ENCODE results near the gene VRK3.
A peak's percentile ranks its signal among the peaks of the same experiment; 100 is the strongest.
"Not testable (repeated sequence)": the region's sequence is repeated elsewhere in the genome, so short reads cannot be mapped to it uniquely, and the experiment has no call there.

VRK3 gene

GRCh38 chr19:50025022-50025793, at the start of gene VRK3:
VRK3 (minus strand) TSS chr19:50025372; CDS start chr19:50016162, 9,210 bp downstream.
- Histone ChIP-seq H3K4me1 (ENCODE audit: insufficient read depth, low read length, severe bottlenecking) (peaks cover 36% of the 10 kb centered on the region), H3K27ac (ENCODE audit: low read depth, low read length, poor library complexity, severe bottlenecking) (peak within 1 kb of the TSS; percentile 15), H4K20me1 (ENCODE audit: insufficient read depth, low read length) (no peaks in the 10 kb centered on the region), H3K79me2 (ENCODE audit: insufficient read depth, low read length) (peaks cover 18% of the 10 kb centered on the region), H3K9me3 (ENCODE audit: low read length) (no peaks in the 10 kb centered on the region), H3K27me3 (ENCODE audit: insufficient read depth, low read length) (no peaks in the 10 kb centered on the region), H2AFZ (ENCODE audit: low read length) (peak within 1 kb of the TSS; percentile 68; the same call in 1 of the 2 replicates), H3K4me2 (ENCODE audit: low read length) (peak within 1 kb of the TSS; percentile 79), H3K36me3 (ENCODE audit: insufficient read depth, low read length) (peaks cover 13% of the 10 kb centered on the region), H3K9me2 (ENCODE audit: low read depth, low read length) (no peaks in the 10 kb centered on the region), H3K9ac (ENCODE audit: low read length) (peak within 1 kb of the TSS; percentile 70), H3F3A (ENCODE audit: insufficient read depth, low read length) (no peaks in the 10 kb centered on the region), H3K4me3 (ENCODE audit: low read depth, low read length, poor library complexity, severe bottlenecking) (peak within 1 kb of the TSS; percentile 75)
- TF ChIP-seq CTCF (IDR thresholded peaks at IDR 0.05; ENCODE audit: low read length), result no peak
- TF ChIP-seq EZH2 (IDR thresholded peaks at IDR 0.05; ENCODE audit: borderline replicate concordance, low read length), result no peak

- H3K4me2 ChIP-seq (ENCODE audit: low read length); H3K79me2 ChIP-seq (ENCODE audit: insufficient read depth, low read length); H3K36me3 ChIP-seq (ENCODE audit: insufficient read depth, low read length); H3K4me1 ChIP-seq (ENCODE audit: insufficient read depth, low read length, severe bottlenecking); H2AFZ ChIP-seq (ENCODE audit: low read length); H4K20me1 ChIP-seq (ENCODE audit: insufficient read depth, low read length); H3K9me2 ChIP-seq (ENCODE audit: low read depth, low read length); H3F3A ChIP-seq (ENCODE audit: insufficient read depth, low read length); H3K4me3 ChIP-seq (ENCODE audit: low read depth, low read length, poor library complexity, severe bottlenecking); H3K9me3 ChIP-seq (ENCODE audit: low read length); H3K27me3 ChIP-seq (ENCODE audit: insufficient read depth, low read length); H3K27ac ChIP-seq (ENCODE audit: low read depth, low read length, poor library complexity, severe bottlenecking); H3K9ac ChIP-seq (ENCODE audit: low read length): not testable (repeated sequence)
Observed at GRCh38 chr19:50068382-50068781, 43.2 kb upstream of the VRK3 start.

GRCh38 chr19:50067575-50067974, 42.4 kb upstream of the VRK3 start:
- Histone ChIP-seq H3K36me3 (ENCODE audit: insufficient read depth, low read length) (no peaks in the 10 kb centered on the region), H3K9ac (ENCODE audit: low read length) (no peak overlapping the region), H3K27me3 (ENCODE audit: insufficient read depth, low read length) (no peaks in the 10 kb centered on the region), H3K79me2 (ENCODE audit: insufficient read depth, low read length) (no peaks in the 10 kb centered on the region), H3K9me3 (ENCODE audit: low read length) (no peaks in the 10 kb centered on the region), H2AFZ (ENCODE audit: low read length) (no peak overlapping the region), H3K4me2 (ENCODE audit: low read length) (no peak overlapping the region), H3K27ac (ENCODE audit: low read depth, low read length, poor library complexity, severe bottlenecking) (no peak overlapping the region), H3K4me3 (ENCODE audit: low read depth, low read length, poor library complexity, severe bottlenecking) (no peak overlapping the region), H3F3A (ENCODE audit: insufficient read depth, low read length) (no peaks in the 10 kb centered on the region), H4K20me1 (ENCODE audit: insufficient read depth, low read length) (no peaks in the 10 kb centered on the region), H3K9me2 (ENCODE audit: low read depth, low read length) (no peaks in the 10 kb centered on the region), H3K4me1 (ENCODE audit: insufficient read depth, low read length, severe bottlenecking) (no peaks in the 10 kb centered on the region)
- TF ChIP-seq EZH2 (IDR thresholded peaks at IDR 0.05; ENCODE audit: borderline replicate concordance, low read length), result no peak
- no peak for TF ChIP-seq CTCF (IDR thresholded peaks at IDR 0.05; ENCODE audit: low read length)

- no peaks in the 10 kb centered on the region for H3K36me3 ChIP-seq (ENCODE audit: insufficient read depth, low read length)
- no peaks in the 10 kb centered on the region for H3K27me3 ChIP-seq (ENCODE audit: insufficient read depth, low read length)
- no peak for TF ChIP-seq EZH2 (IDR thresholded peaks at IDR 0.05; ENCODE audit: borderline replicate concordance, low read length)
- no peak for TF ChIP-seq CTCF (IDR thresholded peaks at IDR 0.05; ENCODE audit: low read length)
- H3K4me3 ChIP-seq (ENCODE audit: low read depth, low read length, poor library complexity, severe bottlenecking), result no peak overlapping the region
- no peak overlapping the region for H3K27ac ChIP-seq (ENCODE audit: low read depth, low read length, poor library complexity, severe bottlenecking)
- no peak overlapping the region for H2AFZ ChIP-seq (ENCODE audit: low read length)
- no peaks in the 10 kb centered on the region for H3K9me2 ChIP-seq (ENCODE audit: low read depth, low read length)
- H4K20me1 ChIP-seq (ENCODE audit: insufficient read depth, low read length), result no peaks in the 10 kb centered on the region
- no peak overlapping the region for H3K4me2 ChIP-seq (ENCODE audit: low read length)
- no peak overlapping the region for H3K9ac ChIP-seq (ENCODE audit: low read length)
- 0 out of 2 replicates have a peak, but pooled peaks cover 4% of the 10 kb centered on the region for H3K9me3 ChIP-seq (ENCODE audit: low read length)
- H3F3A ChIP-seq (ENCODE audit: insufficient read depth, low read length), result no peaks in the 10 kb centered on the region
- H3K79me2 ChIP-seq (ENCODE audit: insufficient read depth, low read length), result no peaks in the 10 kb centered on the region
- H3K4me1 ChIP-seq (ENCODE audit: insufficient read depth, low read length, severe bottlenecking), result no peaks in the 10 kb centered on the region
Observed at GRCh38 chr19:50065938-50066337, 40.8 kb upstream of the VRK3 start.

Data from OCI-LY1 (cell line).